ENCODE results near the gene SIGLEC6.

- no peak for TF ChIP-seq POLR2A (IDR thresholded peaks at IDR 0.05)
- TF ChIP-seq, protein P1, sequence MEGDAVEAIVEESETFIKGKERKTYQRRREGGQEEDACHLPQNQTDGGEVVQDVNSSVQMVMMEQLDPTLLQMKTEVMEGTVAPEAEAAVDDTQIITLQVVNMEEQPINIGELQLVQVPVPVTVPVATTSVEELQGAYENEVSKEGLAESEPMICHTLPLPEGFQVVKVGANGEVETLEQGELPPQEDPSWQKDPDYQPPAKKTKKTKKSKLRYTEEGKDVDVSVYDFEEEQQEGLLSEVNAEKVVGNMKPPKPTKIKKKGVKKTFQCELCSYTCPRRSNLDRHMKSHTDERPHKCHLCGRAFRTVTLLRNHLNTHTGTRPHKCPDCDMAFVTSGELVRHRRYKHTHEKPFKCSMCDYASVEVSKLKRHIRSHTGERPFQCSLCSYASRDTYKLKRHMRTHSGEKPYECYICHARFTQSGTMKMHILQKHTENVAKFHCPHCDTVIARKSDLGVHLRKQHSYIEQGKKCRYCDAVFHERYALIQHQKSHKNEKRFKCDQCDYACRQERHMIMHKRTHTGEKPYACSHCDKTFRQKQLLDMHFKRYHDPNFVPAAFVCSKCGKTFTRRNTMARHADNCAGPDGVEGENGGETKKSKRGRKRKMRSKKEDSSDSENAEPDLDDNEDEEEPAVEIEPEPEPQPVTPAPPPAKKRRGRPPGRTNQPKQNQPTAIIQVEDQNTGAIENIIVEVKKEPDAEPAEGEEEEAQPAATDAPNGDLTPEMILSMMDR (IDR thresholded peaks at IDR 0.05): no peak
Measured at GRCh38 chr19:51511353-51511752, 20.1 kb downstream of the SIGLEC6 start.

Measured in esophagus squamous epithelium (tissue), 4 donors.